Activated T-cell treated with anti-CD3 and anti-CD28 coated beads for 24 hours (primary cell): ENCODE measurements around the gene TRIM44.
A peak's percentile ranks its signal among the peaks of the same experiment; 100 is the strongest.
"Not testable (repeated sequence)": the region's sequence is repeated elsewhere in the genome, so short reads cannot be mapped to it uniquely, and the experiment has no call there.

Source experiments
- DNase-seq: peaks from one replicate; pipeline ENCODE4 v3.0.0-alpha.2; 2020; ENCODE audit warnings: low read depth

Gene TRIM44

GRCh38 chr11:35633827-35634423 is 28.6 kb upstream of the TRIM44 start:
- no peak for DNase-seq

DNA sequence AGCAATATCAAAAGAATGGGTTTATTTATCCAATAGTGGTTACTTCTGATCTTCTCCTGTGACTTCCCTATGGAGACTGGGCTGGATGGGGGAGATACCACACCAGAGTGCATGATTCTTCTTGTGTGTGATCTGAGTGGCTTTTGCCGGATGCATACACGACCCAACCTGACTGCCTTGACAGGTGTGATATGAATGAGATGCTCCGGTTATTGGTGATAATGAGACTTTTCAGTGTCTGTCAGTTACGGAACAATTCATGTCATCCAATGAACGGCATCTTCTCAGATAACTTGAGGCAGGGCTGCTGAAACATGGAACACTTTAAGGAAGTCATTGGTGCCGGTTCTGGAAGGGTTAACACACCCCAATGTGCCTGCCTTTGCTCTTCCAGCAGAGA is 26.6 kb upstream of the TRIM44 start:
- no peak for DNase-seq

GRCh38 chr11:35639591-35640179 is 22.9 kb upstream of the TRIM44 start:
- no peak for DNase-seq

GRCh38 chr11:35641171-35641897 is 21.2 kb upstream of the TRIM44 start:
- no peak for DNase-seq

DNA sequence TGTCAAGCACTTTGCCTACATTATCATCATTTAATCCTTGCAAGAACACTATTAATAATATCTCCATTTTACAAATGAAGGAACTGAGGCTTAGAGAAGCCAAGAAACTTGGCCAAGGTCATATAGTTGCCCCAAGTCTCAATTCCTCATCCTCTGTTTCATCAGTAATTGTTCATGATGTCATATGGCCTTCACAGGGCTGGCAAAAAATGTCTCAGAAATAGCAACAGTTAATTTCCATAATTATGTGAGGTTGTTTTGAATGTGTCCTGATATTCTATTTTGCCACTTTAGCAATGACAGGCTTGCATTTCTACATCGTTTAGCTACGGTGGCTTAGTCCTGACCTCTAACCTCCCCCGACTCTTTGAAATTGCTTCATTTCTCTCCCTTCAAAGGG is 20.6 kb upstream of the TRIM44 start:
- no peak for DNase-seq

DNA sequence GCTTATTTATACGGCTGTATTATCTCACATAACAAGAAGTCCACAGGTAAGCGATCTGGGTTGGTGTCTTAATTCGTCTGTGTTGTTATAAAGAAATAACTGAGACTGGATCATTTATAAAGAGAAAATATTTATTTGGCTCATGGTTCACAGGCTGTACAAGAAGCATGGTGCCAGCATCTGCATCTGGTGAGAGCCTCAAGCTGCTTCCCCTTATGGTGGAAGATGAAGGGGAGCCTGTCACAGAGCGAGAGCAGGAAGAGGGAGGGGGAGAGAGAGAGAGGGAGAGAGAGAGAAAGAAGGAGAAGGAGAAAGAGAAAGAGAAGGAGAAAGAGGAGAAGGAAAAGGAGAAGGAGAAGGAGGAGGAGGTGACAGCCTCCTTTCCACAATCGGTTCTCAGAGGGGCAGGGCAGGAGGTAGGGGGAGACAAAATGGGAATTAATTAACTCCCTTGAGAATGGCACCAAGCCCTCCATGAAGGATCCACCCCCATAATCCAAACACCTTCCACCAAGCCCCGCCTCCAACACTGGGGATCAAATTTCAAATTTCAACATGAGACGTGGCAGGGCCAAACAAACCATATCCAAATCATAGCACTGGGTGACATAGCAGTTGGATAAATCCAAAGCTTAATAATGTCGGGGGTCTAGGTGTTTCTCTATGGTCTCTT is 15.0 kb upstream of the TRIM44 start:
- no peak for DNase-seq

- DNase-seq: peak; percentile 1
Measured at GRCh38 chr11:35650006-35650405, 12.6 kb upstream of the TRIM44 start.

- DNase-seq: no peak
Measured at GRCh38 chr11:35650467-35650866, 12.1 kb upstream of the TRIM44 start.

GRCh38 chr11:35651263-35651662 is 11.3 kb upstream of the TRIM44 start:
- DNase-seq: no peak

DNA sequence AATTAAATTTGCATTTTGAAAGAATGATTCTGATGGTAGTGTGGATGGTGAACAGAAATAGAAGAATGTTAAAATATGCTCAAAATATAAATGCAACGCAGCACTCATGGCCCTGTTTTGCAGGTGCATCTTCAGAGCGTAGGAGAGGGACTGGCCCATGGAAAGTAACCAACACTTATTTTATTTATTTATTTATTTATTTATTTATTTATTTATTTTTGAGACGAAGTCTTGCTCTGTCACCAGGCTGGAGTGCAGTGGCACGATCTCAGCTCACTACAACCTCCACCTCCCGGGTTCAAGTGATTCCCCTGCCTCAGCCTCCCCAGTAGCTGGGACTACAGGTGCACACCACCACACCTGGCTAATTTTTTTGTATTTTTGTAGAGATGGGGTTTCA is 9.8 kb upstream of the TRIM44 start:
- not testable (repeated sequence) for DNase-seq

DNA sequence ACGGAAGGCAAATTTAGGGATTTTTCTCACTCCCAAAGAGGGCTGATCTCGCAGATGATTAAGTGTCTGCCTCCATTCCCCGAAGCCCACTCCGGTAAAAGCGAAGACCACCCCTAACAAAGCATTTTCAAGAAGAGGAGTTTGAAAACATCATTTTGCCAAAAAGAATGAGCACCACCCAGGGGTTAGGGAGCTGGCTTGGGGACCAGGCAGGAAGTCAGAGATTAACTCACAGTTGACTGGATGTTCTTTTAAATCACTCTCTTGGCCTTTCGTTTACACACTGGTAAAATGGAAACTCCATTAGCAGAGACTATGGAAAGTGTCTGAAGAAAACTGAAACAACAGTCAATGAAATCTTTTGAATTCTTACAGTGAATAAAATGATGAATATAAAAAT is 7.9 kb upstream of the TRIM44 start:
- DNase-seq: no peak

- DNase-seq: no peak
Measured at GRCh38 chr11:35655254-35655653, 7.3 kb upstream of the TRIM44 start.

DNA sequence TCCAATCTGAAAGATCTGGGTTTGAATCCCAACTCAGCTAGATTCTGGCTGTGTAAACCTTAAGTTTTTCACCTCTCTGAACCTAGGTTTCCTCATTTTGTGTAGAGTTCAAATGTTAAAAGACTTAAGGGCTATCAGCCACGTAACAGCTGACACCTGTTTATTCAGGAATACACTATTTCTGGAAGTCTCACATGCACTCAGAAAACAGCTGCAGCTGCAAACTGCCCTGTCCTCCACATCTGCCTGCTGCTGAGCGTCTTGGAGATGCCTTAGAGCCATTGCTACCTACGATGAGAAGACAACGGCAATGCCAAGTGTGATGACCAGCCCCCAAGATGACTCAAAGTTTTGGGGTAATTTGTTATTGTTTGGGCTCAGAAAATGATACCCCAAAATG is 6.7 kb upstream of the TRIM44 start:
- no peak for DNase-seq

GRCh38 chr11:35658020-35658948 is 4.3 kb upstream of the TRIM44 start:
- DNase-seq: no peak

DNA sequence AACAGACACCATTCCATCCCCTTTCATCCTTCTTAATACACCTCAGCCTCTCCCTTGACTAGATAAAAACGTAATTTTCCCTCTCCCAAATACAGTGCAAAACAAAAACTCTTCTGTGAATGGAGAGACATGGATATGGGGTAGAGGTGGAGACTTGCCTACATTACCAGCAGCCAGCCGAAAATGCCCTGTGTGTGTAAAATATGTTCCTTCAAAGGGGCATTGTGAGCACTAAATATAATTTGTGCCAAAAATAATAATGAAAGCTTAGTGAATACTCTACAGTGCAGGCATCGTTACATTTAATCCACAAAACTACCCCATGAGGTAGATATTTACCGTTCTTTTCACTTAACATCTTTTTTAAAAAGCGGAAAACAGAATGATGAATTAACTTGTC is 1.0 kb upstream of the TRIM44 start:
- DNase-seq: no peak

DNA sequence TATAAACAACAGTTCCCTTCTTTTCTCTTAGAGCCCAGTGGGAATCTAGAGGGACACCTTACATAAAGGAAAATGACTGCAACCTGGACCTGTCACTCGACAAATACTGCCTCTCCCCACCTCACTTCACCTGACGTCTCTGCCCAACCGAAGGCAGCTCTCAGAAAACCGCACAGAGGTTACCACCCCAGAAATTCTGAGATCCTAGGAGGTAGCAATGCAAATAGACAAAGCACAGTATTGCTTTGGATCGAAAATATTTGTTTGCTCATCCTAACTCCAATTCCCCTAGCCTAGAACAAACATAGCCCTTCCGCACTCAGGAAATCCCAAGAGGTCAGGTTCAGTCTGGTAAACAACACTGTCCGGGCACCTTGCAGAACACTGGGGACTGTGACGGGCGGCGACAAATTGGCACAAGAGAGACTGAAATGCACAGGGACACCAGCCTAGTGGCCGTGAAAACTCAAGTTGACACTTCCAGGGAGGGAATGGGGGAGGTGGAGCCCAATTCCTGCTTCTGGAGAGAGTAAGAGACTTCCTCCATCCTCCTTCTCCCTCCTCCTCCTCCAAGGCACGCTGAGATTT is 420 bp upstream of the TRIM44 start:
- DNase-seq: no peak

GRCh38 chr11:35663408-35663702 is 780 bp downstream of the TRIM44 start:
- no peak for DNase-seq

DNA sequence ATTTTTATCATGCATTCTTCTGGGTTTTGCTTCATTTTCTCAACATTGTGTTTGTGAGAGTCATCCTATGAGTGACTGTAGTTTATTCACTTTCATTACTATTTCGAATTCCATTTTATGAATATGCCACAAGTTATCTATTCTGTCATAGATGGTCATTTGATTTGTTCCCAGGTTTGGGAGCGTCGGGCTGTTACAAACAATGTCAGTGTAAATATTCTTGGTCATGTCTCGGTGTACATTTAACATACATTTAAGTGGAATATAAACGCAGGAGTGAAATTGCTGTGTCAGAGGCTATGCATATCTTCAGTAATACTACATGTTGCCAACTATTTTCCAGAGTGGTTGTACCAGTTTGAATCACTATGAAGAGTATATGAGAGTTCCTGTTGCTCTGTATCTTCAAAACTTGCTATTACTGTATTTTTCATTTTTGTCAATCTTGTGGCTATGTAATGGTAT is 2.4 kb downstream of the TRIM44 start:
- DNase-seq: no peak

- DNase-seq: no peak
Measured at GRCh38 chr11:35667257-35667656, 4.7 kb downstream of the TRIM44 start.

- not testable (repeated sequence) for DNase-seq
Measured at GRCh38 chr11:35668350-35668749, 5.8 kb downstream of the TRIM44 start.

GRCh38 chr11:35671396-35672127 is 9.0 kb downstream of the TRIM44 start:
- no peak for DNase-seq
